Measurements from ENCODE around the gene NR4A2.

Gene NR4A2

GRCh38 chr2:156333951-156334495 is 1.5 kb upstream of the NR4A2 start:
- Histone ChIP-seq H3K27me3 (ENCODE audit: insufficient read depth, low read depth) (peaks cover 10% of the 10 kb centered on the region; the same call in 1 of the 2 replicates), H3K4me3 (IDR thresholded peaks at IDR 0.05; ENCODE audit: insufficient read depth, low read depth, low read length) (peak overlapping the region; percentile 86), H3K4me1 (ENCODE audit: low read depth, poor library complexity, severe bottlenecking) (peaks cover 14% of the 10 kb centered on the region), H3K9ac (peak overlapping the region; percentile 54), H2AFZ (ENCODE audit: low read depth) (peak overlapping the region; percentile 97), H3K36me3 (ENCODE audit: insufficient read depth) (no peaks in the 10 kb centered on the region), H3K79me2 (ENCODE audit: insufficient read depth, low read depth) (no peaks in the 10 kb centered on the region), H4K20me1 (ENCODE audit: insufficient read depth) (no peaks in the 10 kb centered on the region), H3K27ac (peak overlapping the region; percentile 32), H3K4me2 (peak overlapping the region; percentile 99)
- no peak for TF ChIP-seq CTCF (conservative IDR thresholded peaks at IDR 0.05; ENCODE audit: low read depth, low read length)

- no peaks in the 10 kb centered on the region for H3K36me3 ChIP-seq (ENCODE audit: insufficient read depth)
- TF ChIP-seq CTCF (conservative IDR thresholded peaks at IDR 0.05; ENCODE audit: low read depth, low read length) = no peak
- H4K20me1 ChIP-seq (ENCODE audit: insufficient read depth) = no peaks in the 10 kb centered on the region
- peak overlapping the region; percentile 32; the same call in 1 of the 2 replicates for H3K27ac ChIP-seq
- peaks cover 14% of the 10 kb centered on the region for H3K4me1 ChIP-seq (ENCODE audit: low read depth, poor library complexity, severe bottlenecking)
- H2AFZ ChIP-seq (ENCODE audit: low read depth) = peak overlapping the region; percentile 97
- peak overlapping the region; percentile 54 for H3K9ac ChIP-seq
- H3K4me3 ChIP-seq (IDR thresholded peaks at IDR 0.05; ENCODE audit: insufficient read depth, low read depth, low read length) = peak overlapping the region; percentile 86
- peaks cover 10% of the 10 kb centered on the region; the same call in 1 of the 2 replicates for H3K27me3 ChIP-seq (ENCODE audit: insufficient read depth, low read depth)
- H3K4me2 ChIP-seq = peak overlapping the region; percentile 99
- H3K79me2 ChIP-seq (ENCODE audit: insufficient read depth, low read depth) = no peaks in the 10 kb centered on the region
These were observed 891 bp upstream of the NR4A2 start for GRCh38 chr2:156333274-156333950.

- H3K4me3 ChIP-seq (IDR thresholded peaks at IDR 0.05; ENCODE audit: insufficient read depth, low read depth, low read length) = no peak overlapping the region
- peak overlapping the region; percentile 54 for H3K9ac ChIP-seq
- H3K27me3 ChIP-seq (ENCODE audit: insufficient read depth, low read depth) = peaks cover 10% of the 10 kb centered on the region; the same call in 1 of the 2 replicates
- peak overlapping the region; percentile 97 for H2AFZ ChIP-seq (ENCODE audit: low read depth)
- H3K4me1 ChIP-seq (ENCODE audit: low read depth, poor library complexity, severe bottlenecking) = peaks cover 14% of the 10 kb centered on the region
- H3K79me2 ChIP-seq (ENCODE audit: insufficient read depth, low read depth) = no peaks in the 10 kb centered on the region
- no peak for TF ChIP-seq CTCF (conservative IDR thresholded peaks at IDR 0.05; ENCODE audit: low read depth, low read length)
- H4K20me1 ChIP-seq (ENCODE audit: insufficient read depth) = no peaks in the 10 kb centered on the region
- no peak overlapping the region for H3K27ac ChIP-seq
- H3K36me3 ChIP-seq (ENCODE audit: insufficient read depth) = no peaks in the 10 kb centered on the region
- H3K4me2 ChIP-seq = peak overlapping the region; percentile 99
These were observed 312 bp downstream of the NR4A2 start for GRCh38 chr2:156332284-156332533.

- Histone ChIP-seq H3K4me1 (ENCODE audit: low read depth, poor library complexity, severe bottlenecking) (peaks cover 12% of the 10 kb centered on the region), H3K79me2 (ENCODE audit: insufficient read depth, low read depth) (no peaks in the 10 kb centered on the region), H3K36me3 (ENCODE audit: insufficient read depth) (no peaks in the 10 kb centered on the region), H2AFZ (ENCODE audit: low read depth) (peak overlapping the region; percentile 97), H3K4me2 (peak overlapping the region; percentile 99), H3K27me3 (ENCODE audit: insufficient read depth, low read depth) (peaks cover 10% of the 10 kb centered on the region; the same call in 1 of the 2 replicates), H3K9ac (peak overlapping the region; percentile 54), H3K4me3 (IDR thresholded peaks at IDR 0.05; ENCODE audit: insufficient read depth, low read depth, low read length) (no peak overlapping the region), H3K27ac (no peak overlapping the region), H4K20me1 (ENCODE audit: insufficient read depth) (no peaks in the 10 kb centered on the region)
- no peak for TF ChIP-seq CTCF (conservative IDR thresholded peaks at IDR 0.05; ENCODE audit: low read depth, low read length)
These were observed 793 bp downstream of the NR4A2 start for GRCh38 chr2:156331572-156332283.

Data from KMS-11 (cell line).